ENCODE data around the gene RFTN1.

The RFTN1 gene

DNA sequence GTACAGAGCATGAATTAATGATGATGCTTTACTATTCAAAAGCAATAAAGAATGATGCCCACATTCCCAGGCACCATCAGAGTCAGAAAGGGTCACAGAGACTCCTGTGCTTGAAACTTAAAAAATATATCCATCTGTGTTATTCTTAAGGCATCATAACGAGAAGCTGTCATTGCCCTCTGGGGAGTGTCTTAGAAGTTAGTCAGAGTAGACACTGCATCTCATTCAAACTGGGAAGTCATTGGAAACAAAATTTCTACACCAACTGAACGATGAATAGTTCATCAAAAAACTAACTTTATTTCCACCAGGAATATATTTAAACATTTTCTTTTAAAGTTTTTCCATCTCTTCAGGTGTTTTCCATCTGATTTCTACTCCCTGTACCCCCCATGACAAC lies 122.9 kb downstream of the RFTN1 start:
- no peak overlapping the region for H3K4me3 Mint-ChIP-seq
- H3K9me3 Mint-ChIP-seq = peaks cover 2% of the 10 kb centered on the region
- CTCF ChIA-PET = no interaction called here
- H3K27me3 Mint-ChIP-seq = no peaks in the 10 kb centered on the region
- peaks cover 50% of the 10 kb centered on the region for H3K36me3 Mint-ChIP-seq
- no peak for DNase-seq
- no peak overlapping the region for H3K27ac Mint-ChIP-seq
- H3K4me1 Mint-ChIP-seq = peaks cover 22% of the 10 kb centered on the region

- H3K27me3 Mint-ChIP-seq = no peaks in the 10 kb centered on the region
- peaks cover 20% of the 10 kb centered on the region for H3K4me1 Mint-ChIP-seq
- peaks cover 2% of the 10 kb centered on the region for H3K9me3 Mint-ChIP-seq
- peaks cover 49% of the 10 kb centered on the region for H3K36me3 Mint-ChIP-seq
- H3K4me3 Mint-ChIP-seq = no peak overlapping the region
- no peak overlapping the region for H3K27ac Mint-ChIP-seq
- CTCF ChIA-PET = no interaction called here
- no peak for DNase-seq
Measured at GRCh38 chr3:16388850-16389441, 124.6 kb downstream of the RFTN1 start.

DNA sequence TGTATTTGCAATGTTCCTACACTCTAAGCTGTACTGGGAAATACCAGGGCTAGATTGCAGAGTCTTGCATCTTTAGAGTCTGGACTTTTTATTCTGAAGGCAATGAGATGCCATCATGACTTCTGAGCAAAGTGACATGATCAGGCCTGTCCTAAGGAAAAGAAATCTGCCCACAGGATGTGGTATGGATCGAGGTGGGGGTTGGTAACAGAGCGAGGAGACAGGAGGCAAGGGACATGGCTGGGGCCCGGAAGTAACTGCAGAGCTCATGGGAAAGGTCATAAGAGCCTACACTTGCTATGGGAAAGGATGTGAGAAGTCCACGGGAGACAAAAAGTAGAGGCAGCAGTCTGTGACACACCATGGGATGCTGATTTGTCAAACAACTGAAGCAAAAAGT lies 126.9 kb downstream of the RFTN1 start:
- H3K4me3 Mint-ChIP-seq = no peak overlapping the region
- H3K27me3 Mint-ChIP-seq = no peaks in the 10 kb centered on the region
- H3K4me1 Mint-ChIP-seq = peaks cover 26% of the 10 kb centered on the region
- DNase-seq = no peak
- no peaks in the 10 kb centered on the region for H3K9me3 Mint-ChIP-seq
- H3K27ac Mint-ChIP-seq = no peak overlapping the region
- H3K36me3 Mint-ChIP-seq = peaks cover 56% of the 10 kb centered on the region
- CTCF ChIA-PET = interaction anchor here (1.4 kb wide), 1 partner anchor 27 kb away, joined by 7 read pairs; no protein-coding TSS in a partner anchor

GRCh38 chr3:16385151-16385550 lies 128.3 kb downstream of the RFTN1 start:
- Mint-ChIP-seq H3K27me3 (no peaks in the 10 kb centered on the region), H3K4me3 (no peak overlapping the region), H3K27ac (no peak overlapping the region), H3K36me3 (peaks cover 63% of the 10 kb centered on the region), H3K9me3 (peaks cover 6% of the 10 kb centered on the region), H3K4me1 (peaks cover 26% of the 10 kb centered on the region)
- DNase-seq = no peak
- CTCF ChIA-PET = no interaction called here

DNA sequence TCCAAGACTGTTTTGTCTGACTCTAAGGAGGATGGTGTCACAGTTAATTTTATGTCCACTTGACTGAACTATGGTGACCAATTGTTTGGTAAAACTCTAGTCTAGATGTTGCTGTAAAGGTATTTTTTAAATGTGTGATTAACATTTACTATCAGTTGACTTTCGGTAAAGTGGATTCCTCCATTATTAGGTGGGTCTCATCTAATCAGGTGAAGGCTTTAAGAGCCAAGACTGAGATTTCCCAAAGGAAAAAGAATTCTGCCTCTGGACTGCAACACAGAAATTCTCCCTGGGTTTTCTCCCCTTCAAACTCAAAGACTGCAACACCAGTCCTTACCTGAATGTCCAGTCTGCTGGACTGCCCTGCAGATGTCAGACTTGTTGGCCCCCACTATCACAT lies 129.6 kb downstream of the RFTN1 start:
- H3K36me3 Mint-ChIP-seq = peaks cover 63% of the 10 kb centered on the region
- no peak for DNase-seq
- no peak overlapping the region for H3K27ac Mint-ChIP-seq
- H3K27me3 Mint-ChIP-seq = no peaks in the 10 kb centered on the region
- H3K9me3 Mint-ChIP-seq = peaks cover 13% of the 10 kb centered on the region
- peaks cover 29% of the 10 kb centered on the region for H3K4me1 Mint-ChIP-seq
- CTCF ChIA-PET = no interaction called here
- no peak overlapping the region for H3K4me3 Mint-ChIP-seq

DNA sequence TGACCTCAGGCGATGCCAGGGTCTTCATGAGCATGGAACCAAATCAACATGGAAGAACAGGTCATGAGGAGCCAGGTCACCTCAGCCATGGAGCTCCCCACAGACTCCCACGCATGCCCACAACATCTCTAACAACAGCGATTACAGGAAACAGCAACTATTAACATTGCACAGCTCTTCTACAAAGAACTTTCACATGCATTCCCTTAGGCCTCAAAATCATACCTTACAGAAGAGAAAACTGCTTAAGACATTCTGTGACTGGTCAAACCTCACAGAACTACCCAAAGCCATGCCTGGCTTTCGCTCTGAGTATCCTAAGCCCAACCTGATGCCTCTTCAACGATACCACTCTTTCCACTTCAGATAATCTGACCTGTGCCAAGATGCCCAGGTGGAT lies 130.7 kb downstream of the RFTN1 start:
- Mint-ChIP-seq H3K4me3 (no peak overlapping the region), H3K27me3 (no peaks in the 10 kb centered on the region), H3K27ac (no peak overlapping the region), H3K9me3 (peaks cover 19% of the 10 kb centered on the region), H3K4me1 (peaks cover 35% of the 10 kb centered on the region), H3K36me3 (peaks cover 68% of the 10 kb centered on the region)
- CTCF ChIA-PET = no interaction called here
- no peak for DNase-seq

DNA sequence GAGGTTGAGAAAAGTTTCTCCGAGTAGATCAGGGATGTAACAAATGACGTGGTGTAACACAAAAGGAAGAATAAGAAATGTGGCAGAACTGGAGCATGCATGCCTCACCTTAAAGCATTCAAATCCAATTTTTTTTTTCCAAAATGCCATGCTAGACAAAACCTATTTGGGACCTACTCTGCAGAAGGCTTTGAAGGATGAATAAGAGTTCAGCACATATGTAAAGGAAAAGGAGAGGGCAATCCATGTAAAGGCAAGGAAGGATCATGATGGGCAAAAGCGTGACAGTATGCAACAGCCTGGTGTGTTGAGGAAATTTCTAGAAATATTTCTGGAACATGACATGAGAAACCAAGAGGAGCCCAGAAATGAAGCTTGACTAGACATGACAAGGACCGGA lies 132.1 kb downstream of the RFTN1 start:
- Mint-ChIP-seq H3K27me3 (no peaks in the 10 kb centered on the region), H3K36me3 (peaks cover 74% of the 10 kb centered on the region), H3K9me3 (peaks cover 22% of the 10 kb centered on the region), H3K4me1 (peaks cover 35% of the 10 kb centered on the region), H3K27ac (no peak overlapping the region), H3K4me3 (no peak overlapping the region)
- CTCF ChIA-PET = no interaction called here
- DNase-seq = no peak

GRCh38 chr3:16380421-16380820 lies 133.1 kb downstream of the RFTN1 start:
- Mint-ChIP-seq H3K4me1 (peaks cover 42% of the 10 kb centered on the region), H3K4me3 (no peak overlapping the region), H3K27me3 (no peaks in the 10 kb centered on the region), H3K9me3 (peaks cover 22% of the 10 kb centered on the region), H3K36me3 (peaks cover 82% of the 10 kb centered on the region), H3K27ac (peak overlapping the region; percentile 24)
- CTCF ChIA-PET = no interaction called here
- DNase-seq = no peak

GRCh38 chr3:16379838-16380237 lies 133.7 kb downstream of the RFTN1 start:
- peaks cover 84% of the 10 kb centered on the region for H3K36me3 Mint-ChIP-seq
- no peak for DNase-seq
- H3K4me1 Mint-ChIP-seq = peaks cover 48% of the 10 kb centered on the region
- no peaks in the 10 kb centered on the region for H3K27me3 Mint-ChIP-seq
- CTCF ChIA-PET = no interaction called here
- H3K27ac Mint-ChIP-seq = no peak overlapping the region
- peaks cover 22% of the 10 kb centered on the region for H3K9me3 Mint-ChIP-seq
- H3K4me3 Mint-ChIP-seq = no peak overlapping the region

DNA sequence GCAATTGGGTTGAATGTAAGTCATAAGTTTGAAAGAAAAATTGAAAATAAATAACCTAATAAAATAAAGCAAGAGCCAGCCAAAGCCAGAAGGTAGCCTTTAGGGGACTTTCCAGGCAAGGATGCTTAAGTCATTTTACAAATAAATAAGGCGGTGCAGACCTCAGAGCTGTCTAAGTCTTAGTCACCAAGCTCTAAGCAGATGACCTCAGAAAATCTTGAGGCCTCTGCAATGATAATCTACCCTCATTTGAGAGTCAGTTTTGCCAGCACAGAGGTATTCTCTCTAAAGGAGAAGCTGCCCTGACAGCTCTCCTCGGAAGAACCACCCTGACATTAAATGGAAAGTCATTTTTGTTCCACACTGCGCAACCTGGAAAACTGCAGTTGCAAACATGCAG lies 134.6 kb downstream of the RFTN1 start:
- Mint-ChIP-seq H3K27ac (peak overlapping the region; percentile 85), H3K9me3 (peaks cover 22% of the 10 kb centered on the region), H3K36me3 (peaks cover 90% of the 10 kb centered on the region), H3K4me1 (peaks cover 57% of the 10 kb centered on the region), H3K27me3 (no peaks in the 10 kb centered on the region), H3K4me3 (no peak overlapping the region)
- DNase-seq = no peak
- CTCF ChIA-PET = no interaction called here

DNA sequence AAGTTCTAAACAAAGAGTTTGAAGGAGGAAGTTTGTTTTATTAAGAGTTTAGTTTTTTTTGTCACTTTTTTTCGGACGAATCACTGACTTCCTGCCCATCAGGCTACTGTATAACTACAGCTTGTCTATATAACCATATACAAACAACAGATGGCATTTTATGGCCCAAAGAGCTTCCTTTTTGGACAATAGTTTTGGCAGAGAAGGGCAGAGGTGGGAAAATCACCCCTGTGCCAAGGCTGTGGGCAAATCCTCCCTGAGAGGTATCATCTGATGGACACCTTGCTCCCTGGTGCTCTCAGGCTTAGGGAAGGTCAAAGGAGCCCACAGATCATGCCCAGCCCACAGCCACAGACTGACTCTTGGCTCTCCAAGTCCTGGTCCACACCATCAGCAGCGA lies 135.1 kb downstream of the RFTN1 start:
- DNase-seq = no peak
- Mint-ChIP-seq H3K36me3 (peaks cover 91% of the 10 kb centered on the region), H3K27ac (peak overlapping the region; percentile 85), H3K4me3 (no peak overlapping the region), H3K9me3 (peaks cover 22% of the 10 kb centered on the region), H3K4me1 (peaks cover 62% of the 10 kb centered on the region), H3K27me3 (no peaks in the 10 kb centered on the region)
- CTCF ChIA-PET = no interaction called here

GRCh38 chr3:16377847-16378302 lies 135.6 kb downstream of the RFTN1 start:
- CTCF ChIA-PET = no interaction called here
- no peak for DNase-seq
- peaks cover 92% of the 10 kb centered on the region for H3K36me3 Mint-ChIP-seq
- peak overlapping the region; percentile 9 for H3K4me3 Mint-ChIP-seq
- H3K9me3 Mint-ChIP-seq = peaks cover 22% of the 10 kb centered on the region
- H3K27me3 Mint-ChIP-seq = no peaks in the 10 kb centered on the region
- H3K4me1 Mint-ChIP-seq = peaks cover 65% of the 10 kb centered on the region
- H3K27ac Mint-ChIP-seq = peak overlapping the region; percentile 85

DNA sequence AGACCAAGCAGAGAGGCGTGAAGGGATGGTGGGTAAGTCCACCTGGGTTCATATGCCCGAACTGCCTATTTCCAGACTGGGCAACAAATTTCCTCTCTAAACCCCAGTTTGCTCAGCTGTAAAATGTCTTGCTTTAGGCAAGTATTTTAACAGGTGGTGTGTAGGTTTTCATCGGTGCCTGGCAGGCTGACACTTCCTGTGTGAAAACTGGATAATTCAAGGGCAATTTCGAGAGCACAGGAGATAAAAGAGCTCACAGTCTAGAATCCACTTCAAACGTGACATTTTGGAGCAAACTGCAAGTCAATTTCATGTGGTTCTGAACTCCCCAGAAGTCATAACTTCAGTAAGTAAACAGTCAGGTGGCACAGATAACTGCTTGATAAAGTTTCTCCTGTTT lies 136.3 kb downstream of the RFTN1 start:
- H3K36me3 Mint-ChIP-seq = peaks cover 92% of the 10 kb centered on the region
- DNase-seq = peak; percentile 57
- H3K4me1 Mint-ChIP-seq = peaks cover 69% of the 10 kb centered on the region
- H3K4me3 Mint-ChIP-seq = peak overlapping the region; percentile 9
- no peaks in the 10 kb centered on the region for H3K27me3 Mint-ChIP-seq
- H3K9me3 Mint-ChIP-seq = peaks cover 22% of the 10 kb centered on the region
- CTCF ChIA-PET = interaction anchor here (0.6 to 1.6 kb wide), 3 partner anchors 10 to 182 kb away, joined by 3 read pairs; no protein-coding TSS in a partner anchor
- peak overlapping the region; percentile 85 for H3K27ac Mint-ChIP-seq

GRCh38 chr3:16375891-16376290 lies 137.6 kb downstream of the RFTN1 start:
- H3K27me3 Mint-ChIP-seq = no peaks in the 10 kb centered on the region
- H3K4me1 Mint-ChIP-seq = peaks cover 82% of the 10 kb centered on the region
- CTCF ChIA-PET = interaction anchor here (0.6 to 1.6 kb wide), 3 partner anchors 9 to 138 kb away, joined by 3 read pairs; partner anchors contain the start of gene RFTN1
- peaks cover 89% of the 10 kb centered on the region for H3K36me3 Mint-ChIP-seq
- no peak for DNase-seq
- no peak overlapping the region for H3K4me3 Mint-ChIP-seq
- H3K27ac Mint-ChIP-seq = peak overlapping the region; percentile 66
- peaks cover 19% of the 10 kb centered on the region for H3K9me3 Mint-ChIP-seq

DNA sequence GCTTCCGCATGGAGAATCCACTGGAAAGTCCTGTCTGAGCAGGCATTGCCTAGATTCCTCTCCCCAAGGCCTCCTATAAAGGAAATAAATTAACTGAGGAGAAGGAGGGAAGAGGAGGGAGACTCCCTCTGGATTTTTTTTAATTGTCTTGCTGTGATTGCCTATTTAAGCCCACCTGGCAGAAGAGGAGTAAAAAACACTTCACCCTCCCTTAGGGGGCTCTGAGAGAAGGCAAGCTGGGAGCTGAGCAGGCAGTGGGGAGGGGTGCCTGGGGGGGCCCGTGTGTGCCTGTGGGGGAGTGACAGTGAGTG lies 138.6 kb downstream of the RFTN1 start:
- peaks cover 92% of the 10 kb centered on the region for H3K4me1 Mint-ChIP-seq
- no peak for DNase-seq
- H3K27me3 Mint-ChIP-seq = no peaks in the 10 kb centered on the region
- H3K36me3 Mint-ChIP-seq = peaks cover 87% of the 10 kb centered on the region
- CTCF ChIA-PET = interaction anchor here (1.0 kb wide), 1 partner anchor 101 kb away, joined by 3 read pairs; no protein-coding TSS in a partner anchor
- peak overlapping the region; percentile 79 for H3K27ac Mint-ChIP-seq
- peaks cover 15% of the 10 kb centered on the region for H3K9me3 Mint-ChIP-seq
- H3K4me3 Mint-ChIP-seq = no peak overlapping the region
